Esophagus squamous epithelium (tissue), 4 donors: ENCODE measurements around the gene DUS1L.

Source experiments
- POLR2A ChIP-seq, 4 donors: fragments of 450-650 bp; IDR thresholded peaks; one replicate each; pipeline ENCODE4 v1.6.1; 2017; ENCODE audit warnings: antibody characterized with exemption in 4 of 4, mild to moderate bottlenecking in 4 of 4, moderate library complexity in 3 of 4
- TF ChIP-seq, protein P1 (sequence below), 6 experiments: fragments of 450-650 bp in 4 of 6; fragments of 200-600 bp in 2 of 6; sonication (generic) in 2 of 6; IDR thresholded peaks; one replicate each; pipeline ENCODE4 v1.5.1; 2016 to 2019; ENCODE audit warnings: antibody characterized with exemption in 6 of 6, mild to moderate bottlenecking in 4 of 6, moderate library complexity in 4 of 6

DNA sequence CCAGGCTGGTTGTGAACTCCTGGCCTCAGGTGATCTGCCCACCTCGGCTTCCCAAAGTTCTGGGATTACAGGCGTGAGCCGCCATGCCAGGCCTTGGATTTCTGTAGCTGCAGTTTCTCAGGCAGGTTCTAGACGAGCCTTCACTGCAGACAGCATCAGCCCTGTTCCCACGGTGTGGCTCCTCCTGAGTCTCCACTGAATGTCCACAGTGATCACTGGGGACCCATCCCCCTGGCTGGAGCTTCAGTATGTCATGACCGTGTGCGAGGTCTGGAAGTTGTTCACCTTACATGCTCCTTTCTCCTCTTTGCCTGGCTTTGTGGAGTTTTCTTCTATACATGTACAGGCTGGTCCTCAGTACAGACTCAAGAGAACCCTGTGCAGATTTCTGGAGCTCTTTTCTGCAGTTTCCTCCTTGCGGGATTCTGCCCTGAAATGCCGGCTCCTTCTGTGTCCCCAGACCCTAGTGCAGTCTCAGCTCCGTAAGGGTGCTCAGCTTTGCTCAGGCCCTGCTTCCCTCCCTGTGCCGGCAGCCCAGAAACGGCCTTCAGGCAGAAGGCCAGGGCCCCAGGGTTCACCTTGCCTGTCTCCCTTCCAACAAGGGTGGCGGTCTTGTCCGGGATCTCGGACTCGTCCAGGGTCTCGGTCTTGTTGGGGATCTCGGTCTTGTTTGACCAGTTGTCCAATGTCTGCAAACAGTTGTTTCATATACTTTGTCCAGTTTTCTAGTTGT, 46.7 kb upstream of the DUS1L start:
- TF ChIP-seq, protein P1, sequence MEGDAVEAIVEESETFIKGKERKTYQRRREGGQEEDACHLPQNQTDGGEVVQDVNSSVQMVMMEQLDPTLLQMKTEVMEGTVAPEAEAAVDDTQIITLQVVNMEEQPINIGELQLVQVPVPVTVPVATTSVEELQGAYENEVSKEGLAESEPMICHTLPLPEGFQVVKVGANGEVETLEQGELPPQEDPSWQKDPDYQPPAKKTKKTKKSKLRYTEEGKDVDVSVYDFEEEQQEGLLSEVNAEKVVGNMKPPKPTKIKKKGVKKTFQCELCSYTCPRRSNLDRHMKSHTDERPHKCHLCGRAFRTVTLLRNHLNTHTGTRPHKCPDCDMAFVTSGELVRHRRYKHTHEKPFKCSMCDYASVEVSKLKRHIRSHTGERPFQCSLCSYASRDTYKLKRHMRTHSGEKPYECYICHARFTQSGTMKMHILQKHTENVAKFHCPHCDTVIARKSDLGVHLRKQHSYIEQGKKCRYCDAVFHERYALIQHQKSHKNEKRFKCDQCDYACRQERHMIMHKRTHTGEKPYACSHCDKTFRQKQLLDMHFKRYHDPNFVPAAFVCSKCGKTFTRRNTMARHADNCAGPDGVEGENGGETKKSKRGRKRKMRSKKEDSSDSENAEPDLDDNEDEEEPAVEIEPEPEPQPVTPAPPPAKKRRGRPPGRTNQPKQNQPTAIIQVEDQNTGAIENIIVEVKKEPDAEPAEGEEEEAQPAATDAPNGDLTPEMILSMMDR (IDR thresholded peaks at IDR 0.05) = no peak
- TF ChIP-seq POLR2A (IDR thresholded peaks at IDR 0.05) = no peak
